Rectal smooth muscle tissue (tissue), 1 donor: ENCODE measurements around the gene GPR176.

Experiments
- H3K27ac ChIP-seq: one replicate; pipeline ENCODE4 v1.7.0; 2013; ENCODE audit warnings: low read depth, low read length, inconsistent platforms
- H3K27me3 ChIP-seq: one replicate; pipeline ENCODE4 v1.7.0; 2013; ENCODE audit warnings: low read length; ENCODE audit not compliant: control insufficient read depth, insufficient read depth
- H3K36me3 ChIP-seq: one replicate; pipeline ENCODE4 v1.7.0; 2013; ENCODE audit warnings: low read length; ENCODE audit not compliant: control insufficient read depth, insufficient read depth
- H3K4me1 ChIP-seq: one replicate; pipeline ENCODE4 v1.7.0; 2013; ENCODE audit warnings: low read length; ENCODE audit not compliant: control insufficient read depth, insufficient read depth
- H3K4me3 ChIP-seq: one replicate; pipeline ENCODE4 v1.7.0; 2013; ENCODE audit warnings: low read length
- H3K9ac ChIP-seq: one replicate; pipeline ENCODE4 v1.7.0; 2013; ENCODE audit warnings: low read length

Gene GPR176

DNA sequence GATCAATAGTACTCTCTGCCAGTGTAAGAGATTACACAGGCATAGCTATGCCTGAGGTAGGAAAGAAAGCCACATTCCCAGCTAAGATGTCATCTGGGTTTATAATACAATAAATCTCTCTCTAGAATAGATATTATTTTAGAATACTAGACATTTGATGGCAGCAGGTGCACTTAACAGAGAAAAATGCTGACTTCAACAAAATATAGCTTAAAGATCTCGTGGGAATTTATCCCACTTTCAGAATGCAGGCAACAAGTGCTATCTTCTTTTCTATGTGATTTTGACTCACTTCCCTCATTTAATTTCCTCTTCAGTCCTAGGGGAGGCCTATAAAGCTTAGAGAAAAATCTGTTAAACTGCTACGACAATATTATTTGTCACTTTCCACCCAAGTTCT lies 76.5 kb downstream of the GPR176 start:
- Histone ChIP-seq H3K27me3 (no peaks in the 10 kb centered on the region), H3K4me3 (no peak overlapping the region), H3K4me1 (no peaks in the 10 kb centered on the region), H3K27ac (no peak overlapping the region), H3K9ac (no peak overlapping the region), H3K36me3 (no peaks in the 10 kb centered on the region)

DNA sequence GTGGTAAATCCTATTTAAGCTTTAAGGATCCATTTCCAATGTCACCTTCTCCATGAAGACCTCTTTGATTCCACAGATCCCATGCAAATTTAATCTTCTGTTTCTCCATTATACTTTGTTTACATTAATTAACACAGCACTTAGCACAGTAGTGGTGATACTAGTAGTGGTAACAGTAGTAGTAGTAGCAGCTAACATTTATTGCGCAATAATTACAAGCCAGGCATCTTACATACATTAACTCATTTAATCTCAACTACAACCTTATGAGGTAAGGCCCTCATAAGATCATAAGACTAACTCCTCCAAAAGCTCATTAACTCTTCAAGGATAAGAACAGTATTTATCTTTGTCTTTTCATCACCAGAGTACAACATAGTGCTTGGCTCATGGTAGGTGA lies 82.6 kb downstream of the GPR176 start:
- H3K9ac ChIP-seq, result no peak overlapping the region
- no peak overlapping the region for H3K27ac ChIP-seq
- H3K4me3 ChIP-seq, result no peak overlapping the region
- no peaks in the 10 kb centered on the region for H3K36me3 ChIP-seq
- H3K4me1 ChIP-seq, result no peaks in the 10 kb centered on the region
- H3K27me3 ChIP-seq, result no peaks in the 10 kb centered on the region

DNA sequence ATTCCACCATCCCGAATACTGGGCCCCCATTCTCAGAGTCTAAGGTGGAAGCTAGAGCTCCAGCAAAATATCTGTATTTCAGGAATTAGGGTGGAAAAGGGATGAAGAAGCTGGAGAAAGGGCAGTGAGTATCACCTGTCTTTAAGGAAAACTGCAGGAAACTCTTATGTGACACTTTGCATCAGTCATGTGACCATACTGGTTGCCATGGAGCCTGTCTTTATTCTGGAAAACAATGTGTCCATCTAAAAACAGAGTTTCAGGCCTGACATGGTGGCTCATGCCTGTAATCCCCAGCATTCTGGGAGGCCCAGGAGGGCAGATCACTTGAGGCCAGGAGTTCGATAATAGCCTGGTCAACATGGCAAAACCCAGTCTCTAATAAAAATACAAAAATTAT lies 84.5 kb downstream of the GPR176 start:
- no peaks in the 10 kb centered on the region for H3K4me1 ChIP-seq
- H3K36me3 ChIP-seq, result no peaks in the 10 kb centered on the region
- H3K27ac ChIP-seq, result no peak overlapping the region

DNA sequence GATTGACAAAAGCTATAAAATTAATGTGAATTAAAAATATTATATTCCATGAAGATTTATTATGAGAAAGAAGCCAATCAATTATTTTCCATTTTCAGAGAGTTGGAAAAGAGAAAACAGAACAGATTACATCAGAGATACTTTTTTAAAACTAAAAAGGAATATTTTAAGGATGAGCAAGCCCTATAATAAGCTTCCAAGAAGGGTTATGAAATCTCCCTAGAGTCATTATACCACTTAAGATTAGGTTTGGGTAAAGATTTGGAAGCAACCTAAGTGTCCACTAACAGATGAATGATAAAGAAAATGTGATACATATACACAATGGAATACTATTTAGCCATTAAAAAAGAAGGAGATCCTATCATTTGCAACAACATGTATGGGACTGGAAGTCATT lies 85.8 kb downstream of the GPR176 start:
- H3K4me3 ChIP-seq, result no peak overlapping the region
- H3K9ac ChIP-seq, result no peak overlapping the region
- no peaks in the 10 kb centered on the region for H3K4me1 ChIP-seq
- H3K27me3 ChIP-seq, result no peaks in the 10 kb centered on the region
- no peaks in the 10 kb centered on the region for H3K36me3 ChIP-seq
- no peak overlapping the region for H3K27ac ChIP-seq

More for the DNA sequence above, 84.5 kb downstream of the GPR176 start:
- Histone ChIP-seq H3K9ac (no peak overlapping the region), H3K27me3 (no peaks in the 10 kb centered on the region), H3K4me3 (no peak overlapping the region)

DNA sequence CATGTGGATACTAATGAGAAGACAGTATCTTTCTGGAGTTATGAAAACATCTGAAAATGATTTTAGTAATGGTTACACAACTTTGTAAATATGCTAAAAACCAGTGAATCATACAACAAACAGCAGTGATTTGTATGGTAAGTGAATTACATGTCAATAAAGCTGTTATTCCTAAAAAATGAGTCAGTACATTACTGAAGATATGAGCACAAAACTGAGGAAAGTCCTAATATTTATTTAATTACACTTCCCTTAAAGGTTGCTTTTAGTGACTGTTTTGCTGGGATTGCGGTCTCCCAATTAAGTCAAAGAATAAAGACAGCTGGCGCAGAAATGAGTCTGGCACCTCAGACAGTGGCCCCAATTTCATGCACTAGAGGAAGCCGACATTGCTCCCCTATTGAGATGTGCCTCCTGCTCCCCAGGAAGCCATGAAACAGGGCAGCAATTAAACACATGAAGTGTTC lies 86.5 kb downstream of the GPR176 start:
- Histone ChIP-seq H3K4me3 (no peak overlapping the region), H3K36me3 (no peaks in the 10 kb centered on the region), H3K9ac (no peak overlapping the region), H3K4me1 (no peaks in the 10 kb centered on the region), H3K27me3 (no peaks in the 10 kb centered on the region), H3K27ac (no peak overlapping the region)

DNA sequence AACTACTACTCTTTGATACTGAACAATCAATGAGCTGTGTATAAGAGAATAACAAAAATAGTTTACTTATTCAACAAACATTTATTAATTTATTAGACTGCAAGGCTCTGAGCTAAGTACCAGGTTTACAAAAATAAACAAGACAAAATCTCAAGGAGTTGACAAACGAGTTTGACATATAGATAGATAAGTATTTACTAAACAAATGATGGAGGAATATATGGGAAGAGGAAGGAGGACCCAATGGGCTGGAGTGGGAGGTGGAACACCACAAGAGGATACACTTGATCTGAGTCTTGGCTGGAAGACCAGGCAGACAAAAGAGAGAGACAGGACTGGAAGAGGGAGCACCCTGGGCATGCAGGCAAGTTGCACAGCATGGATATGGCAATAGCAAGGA lies 89.9 kb downstream of the GPR176 start:
- no peak overlapping the region for H3K9ac ChIP-seq
- no peaks in the 10 kb centered on the region for H3K27me3 ChIP-seq
- no peak overlapping the region for H3K27ac ChIP-seq
- no peak overlapping the region for H3K4me3 ChIP-seq
- no peaks in the 10 kb centered on the region for H3K36me3 ChIP-seq
- H3K4me1 ChIP-seq, result no peaks in the 10 kb centered on the region

DNA sequence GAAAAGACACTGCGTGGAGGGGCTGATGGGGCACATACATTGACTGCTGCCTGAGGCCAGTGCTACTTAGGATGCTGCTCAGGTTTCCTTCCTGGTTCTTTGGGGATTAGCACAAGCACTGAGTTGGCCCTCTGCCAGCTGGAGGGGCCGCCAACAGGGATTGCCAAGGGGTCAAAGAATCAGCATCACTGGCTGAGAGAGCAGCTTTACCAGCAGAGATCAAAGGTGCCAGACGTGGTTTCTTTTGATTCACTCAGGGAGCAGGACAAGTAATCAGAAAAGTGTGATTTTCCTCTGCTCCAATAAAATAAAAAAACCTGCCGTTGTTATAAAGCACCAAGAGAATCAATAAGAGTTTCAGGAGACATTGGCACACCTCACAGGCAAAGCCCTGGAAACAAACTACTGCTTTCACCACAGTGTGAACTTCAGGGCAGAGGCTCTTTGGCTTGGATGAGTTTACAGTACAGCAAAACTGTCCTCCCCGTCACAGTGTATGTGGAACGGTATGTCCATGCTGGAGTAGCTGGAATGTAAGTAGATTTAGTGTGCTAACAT lies 91.6 kb downstream of the GPR176 start:
- Histone ChIP-seq H3K36me3 (no peaks in the 10 kb centered on the region), H3K4me3 (no peak overlapping the region), H3K27ac (no peak overlapping the region), H3K4me1 (no peaks in the 10 kb centered on the region), H3K9ac (no peak overlapping the region), H3K27me3 (no peaks in the 10 kb centered on the region)

DNA sequence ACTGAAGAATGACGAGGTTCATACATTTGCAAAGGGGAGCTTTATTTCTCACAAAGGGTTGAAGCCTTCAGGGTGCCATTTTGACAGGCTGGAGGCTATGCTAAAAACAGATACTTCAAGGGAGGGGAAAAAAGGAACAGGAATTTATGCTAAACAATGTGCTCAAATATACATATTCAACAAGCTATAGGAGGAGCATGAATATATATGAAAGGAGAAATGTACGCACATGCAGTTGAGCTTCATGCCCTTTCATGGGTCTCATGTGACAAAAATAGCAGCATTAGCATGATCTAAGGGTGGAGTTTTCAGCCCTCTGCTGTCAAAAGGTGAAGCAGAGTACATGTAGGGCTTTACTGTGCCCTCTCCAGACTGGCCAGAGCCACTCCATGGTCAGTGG lies 93.1 kb downstream of the GPR176 start:
- Histone ChIP-seq H3K4me1 (no peaks in the 10 kb centered on the region), H3K9ac (no peak overlapping the region), H3K36me3 (no peaks in the 10 kb centered on the region), H3K4me3 (no peak overlapping the region), H3K27me3 (no peaks in the 10 kb centered on the region), H3K27ac (no peak overlapping the region)

DNA sequence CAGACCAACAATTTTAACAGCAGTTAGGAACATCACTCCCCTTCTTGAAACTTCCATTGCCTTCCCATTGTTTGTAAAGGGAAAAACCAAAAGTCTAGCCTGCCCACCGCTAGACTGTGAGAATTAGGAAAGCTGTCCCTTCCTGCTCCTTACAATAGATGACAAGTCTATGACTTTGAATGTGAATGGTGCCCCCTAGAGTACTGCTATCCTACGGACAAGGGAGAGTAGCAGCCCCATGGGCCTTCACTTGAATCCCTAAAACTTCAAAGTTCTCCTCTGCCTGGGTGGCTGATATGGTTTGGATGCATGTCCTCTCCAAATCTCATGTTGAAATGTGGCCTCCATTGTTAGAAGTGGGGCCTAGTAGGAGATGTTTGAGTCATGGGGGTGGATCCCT lies 96.4 kb downstream of the GPR176 start:
- no peak overlapping the region for H3K4me3 ChIP-seq
- H3K9ac ChIP-seq, result no peak overlapping the region

DNA sequence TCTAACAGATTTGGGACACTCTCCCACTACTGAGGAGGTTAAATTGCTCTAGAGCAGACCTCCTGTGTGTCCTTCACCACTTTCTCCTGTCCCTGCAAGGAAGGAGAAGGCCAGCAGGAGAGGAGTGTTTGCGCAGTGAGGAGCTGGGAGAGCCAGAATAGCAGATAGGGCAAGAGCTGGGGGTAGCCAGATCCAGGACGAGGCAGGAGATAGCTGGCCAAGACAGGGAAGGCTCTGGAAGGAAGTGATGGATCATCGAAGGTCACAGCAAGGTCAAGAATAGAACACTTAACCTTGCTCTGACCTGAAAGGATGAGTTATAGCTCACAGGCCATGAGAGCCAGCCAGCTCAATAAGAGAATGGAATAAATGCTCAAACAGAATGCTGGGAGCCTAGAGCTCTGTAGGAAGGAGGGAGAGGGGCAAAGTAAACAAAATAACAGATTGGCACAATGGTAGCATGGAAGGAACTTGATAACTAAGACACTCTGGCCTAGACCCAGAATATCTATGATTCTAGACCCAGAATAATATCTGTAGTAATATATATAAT lies 99.9 kb downstream of the GPR176 start:
- H3K36me3 ChIP-seq, result no peaks in the 10 kb centered on the region
- H3K27me3 ChIP-seq, result no peaks in the 10 kb centered on the region
- no peaks in the 10 kb centered on the region for H3K4me1 ChIP-seq
- H3K27ac ChIP-seq, result no peak overlapping the region
- no peak overlapping the region for H3K4me3 ChIP-seq
- H3K9ac ChIP-seq, result no peak overlapping the region

More for the DNA sequence above, 96.4 kb downstream of the GPR176 start:
- no peaks in the 10 kb centered on the region for H3K27me3 ChIP-seq
- no peaks in the 10 kb centered on the region for H3K4me1 ChIP-seq
- no peaks in the 10 kb centered on the region for H3K36me3 ChIP-seq
- H3K27ac ChIP-seq, result no peak overlapping the region

DNA sequence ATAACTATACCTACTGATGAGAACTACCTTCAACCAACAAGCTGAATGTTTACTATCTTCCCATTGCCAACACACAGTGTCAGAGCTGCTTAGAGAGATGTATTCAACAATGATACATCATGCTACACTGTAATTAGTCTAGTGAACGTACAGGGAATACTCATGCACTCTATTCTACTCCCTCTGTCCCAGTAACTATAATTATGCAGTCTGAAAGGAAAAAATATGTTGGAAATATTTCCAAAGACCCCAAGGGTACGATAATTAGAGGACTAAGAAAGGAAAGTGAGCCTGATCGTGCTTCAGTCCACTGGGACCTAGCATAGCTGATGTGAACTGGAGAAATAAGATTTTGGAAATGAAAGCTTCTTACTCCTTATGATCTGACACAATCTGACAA lies 100.5 kb downstream of the GPR176 start:
- Histone ChIP-seq H3K36me3 (no peaks in the 10 kb centered on the region), H3K27me3 (no peaks in the 10 kb centered on the region), H3K4me3 (no peak overlapping the region), H3K4me1 (no peaks in the 10 kb centered on the region), H3K27ac (no peak overlapping the region), H3K9ac (no peak overlapping the region)

DNA sequence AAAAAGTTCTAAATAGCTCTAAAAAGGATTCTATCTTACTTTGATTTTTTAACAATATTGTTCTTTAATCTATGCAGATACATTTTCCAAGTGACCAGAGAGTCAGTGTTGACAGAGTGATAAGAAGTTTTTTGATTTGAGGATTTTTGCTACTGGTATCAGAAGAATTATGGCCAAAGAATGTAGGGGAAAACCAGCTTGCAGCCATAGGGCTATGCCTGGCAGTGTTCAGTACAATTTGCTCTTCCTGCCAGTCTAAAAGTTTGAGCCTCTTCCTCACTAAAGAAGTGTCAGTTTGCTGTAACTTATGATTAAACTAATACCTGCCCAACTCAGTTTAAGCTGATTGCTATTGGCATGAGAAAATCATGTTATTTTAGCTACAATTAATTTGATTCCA lies 102.2 kb downstream of the GPR176 start:
- Histone ChIP-seq H3K27me3 (no peaks in the 10 kb centered on the region), H3K36me3 (no peaks in the 10 kb centered on the region), H3K4me1 (no peaks in the 10 kb centered on the region), H3K9ac (no peak overlapping the region), H3K4me3 (no peak overlapping the region), H3K27ac (no peak overlapping the region)

DNA sequence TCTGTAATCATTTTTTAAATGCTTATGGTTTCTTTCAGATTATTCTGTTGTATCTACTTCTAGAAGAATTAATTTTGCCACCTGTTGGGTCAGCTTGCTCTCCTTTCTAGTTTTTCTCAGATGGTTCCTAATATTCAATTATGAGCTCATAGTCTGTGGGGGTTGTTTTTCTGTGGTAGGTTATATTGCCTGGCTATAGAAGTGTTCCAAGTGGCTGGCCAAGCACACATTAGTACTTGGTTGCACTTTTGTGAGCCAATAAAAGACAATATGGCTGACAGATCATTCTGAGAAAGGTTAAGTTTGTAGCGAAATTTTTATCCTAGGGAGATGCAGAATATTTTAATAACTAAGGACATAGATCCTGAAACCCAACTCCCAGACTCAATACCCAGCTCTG lies 105.6 kb downstream of the GPR176 start:
- Histone ChIP-seq H3K36me3 (no peaks in the 10 kb centered on the region), H3K4me3 (no peak overlapping the region), H3K9ac (no peak overlapping the region), H3K4me1 (no peaks in the 10 kb centered on the region), H3K27me3 (no peaks in the 10 kb centered on the region), H3K27ac (no peak overlapping the region)
